ENCODE data around the gene MYCBP2.
"Not testable (repeated sequence)": the region's sequence is repeated elsewhere in the genome, so short reads cannot be mapped to it uniquely, and the experiment has no call there.

Gene MYCBP2

GRCh38 chr13:77031656-77032243 lies 295.1 kb downstream of the MYCBP2 start:
- DNase-seq (ENCODE audit: low read depth), result no peak

GRCh38 chr13:77029436-77029835 lies 297.5 kb downstream of the MYCBP2 start:
- no peak for DNase-seq (ENCODE audit: low read depth)

GRCh38 chr13:77028202-77028601 lies 298.7 kb downstream of the MYCBP2 start:
- DNase-seq (ENCODE audit: low read depth), result no peak

GRCh38 chr13:77026861-77027621 lies 299.9 kb downstream of the MYCBP2 start, which contains the start of gene FBXL3:
Gene FBXL3 (minus strand): TSS chr13:77027159. CDS start chr13:77021860, 5,299 bp downstream.
- DNase-seq (ENCODE audit: low read depth), result peak; percentile 52

- DNase-seq (ENCODE audit: low read depth), result no peak
Measured at GRCh38 chr13:77026255-77026860, 300.5 kb downstream of the MYCBP2 start.

GRCh38 chr13:77022341-77022740 lies 304.6 kb downstream of the MYCBP2 start:
- no peak for DNase-seq (ENCODE audit: low read depth)

- no peak for DNase-seq (ENCODE audit: low read depth)
Measured at GRCh38 chr13:77019756-77020155, 307.1 kb downstream of the MYCBP2 start.

- no peak for DNase-seq (ENCODE audit: low read depth)
Measured at GRCh38 chr13:77016888-77017623, 309.8 kb downstream of the MYCBP2 start.

- DNase-seq (ENCODE audit: low read depth), result no peak
Measured at GRCh38 chr13:77016251-77016812, 310.6 kb downstream of the MYCBP2 start.

GRCh38 chr13:77014906-77015685 lies 311.8 kb downstream of the MYCBP2 start:
- no peak for DNase-seq (ENCODE audit: low read depth)

GRCh38 chr13:77013853-77014542 lies 312.9 kb downstream of the MYCBP2 start:
- DNase-seq (ENCODE audit: low read depth), result no peak

GRCh38 chr13:77009719-77010118 lies 317.2 kb downstream of the MYCBP2 start:
- not testable (repeated sequence) for DNase-seq (ENCODE audit: low read depth)

- no peak for DNase-seq (ENCODE audit: low read depth)
Measured at GRCh38 chr13:77009011-77009410, 317.9 kb downstream of the MYCBP2 start.

GRCh38 chr13:77008337-77008736 lies 318.6 kb downstream of the MYCBP2 start:
- not testable (repeated sequence) for DNase-seq (ENCODE audit: low read depth)

GRCh38 chr13:77002590-77003190 lies 324.2 kb downstream of the MYCBP2 start:
- no peak for DNase-seq (ENCODE audit: low read depth)

GRCh38 chr13:77001963-77002587 lies 324.8 kb downstream of the MYCBP2 start:
- no peak for DNase-seq (ENCODE audit: low read depth)

- DNase-seq (ENCODE audit: low read depth), result no peak
Measured at GRCh38 chr13:77001540-77001939, 325.4 kb downstream of the MYCBP2 start.

- DNase-seq (ENCODE audit: low read depth), result no peak
Measured at GRCh38 chr13:77000475-77000874, 326.4 kb downstream of the MYCBP2 start.

Data from HS-5 (cell line).